Keratinocyte (primary cell): ENCODE measurements around the gene EIF3J. TPM values are rescaled to one million over a fixed set of nuclear protein-coding genes. Genes with fewer than 3 reads are reported as not detected.

Source experiments
- DNase-seq: peaks from one replicate; pipeline ENCODE4 v3.0.0-alpha.2; 2011; ENCODE audit warnings: low read depth, missing footprints, low spot score
- FAIRE-seq: peaks from 2 replicates; lab custom pipeline; 2011; peaks lifted over from hg19 to GRCh38; lab: Jason Lieb, UNC
- H2AFZ ChIP-seq: 2 replicates; pipeline ENCODE4 v1.6.0; 2012; ENCODE audit warnings: low read length, control low read depth, inconsistent platforms; ENCODE audit not compliant: control insufficient read depth
- H3K27ac ChIP-seq: 2 replicates; pipeline ENCODE4 v1.5.1; 2011; ENCODE audit warnings: low read length; ENCODE audit not compliant: control insufficient read depth, insufficient read depth
- H3K27me3 ChIP-seq: 3 replicates; pipeline ENCODE4 v1.6.0; 2011; ENCODE audit warnings: low read length; ENCODE audit not compliant: control insufficient read depth, insufficient read depth; ENCODE audit errors: extremely low read depth
- H3K36me3 ChIP-seq, 2 experiments: 2 replicates in 1 of 2; 3 replicates in 1 of 2; pipeline ENCODE4 v1.5.1; 2011; ENCODE audit warnings: low read length in 2 of 2, mild to moderate bottlenecking in 1 of 2; ENCODE audit not compliant: control insufficient read depth in 2 of 2, insufficient read depth in 2 of 2; ENCODE audit errors: extremely low read depth in 1 of 2
- H3K4me1 ChIP-seq: 3 replicates; pipeline ENCODE4 v1.5.1; 2011; ENCODE audit warnings: low read length; ENCODE audit not compliant: control insufficient read depth, insufficient read depth; ENCODE audit errors: extremely low read depth
- H3K4me2 ChIP-seq: 3 replicates; pipeline ENCODE4 v1.6.0; 2011; ENCODE audit warnings: low read depth, low read length; ENCODE audit not compliant: control insufficient read depth, insufficient read depth; ENCODE audit errors: extremely low read depth
- H3K4me3 ChIP-seq, 3 experiments: fragments of 200-600 bp in 1 of 3; sonication (generic) in 1 of 3; 2 replicates in 2 of 3; 3 replicates in 1 of 3; pipeline ENCODE4 v1.5.1; 2011 to 2016; ENCODE audit warnings: low read length in 3 of 3, mild to moderate bottlenecking in 3 of 3, control low read depth in 2 of 3, inconsistent platforms in 1 of 3, low read depth in 1 of 3, mixed read lengths in 1 of 3, mixed run types in 1 of 3, moderate library complexity in 1 of 3; ENCODE audit not compliant: control insufficient read depth in 2 of 3, insufficient read depth in 2 of 3; ENCODE audit errors: extremely low read depth in 1 of 3
- H3K79me2 ChIP-seq: 2 replicates; pipeline ENCODE4 v1.6.0; 2012; ENCODE audit warnings: low read length; ENCODE audit not compliant: control insufficient read depth, insufficient read depth
- H3K9ac ChIP-seq: 3 replicates; pipeline ENCODE4 v1.6.0; 2011; ENCODE audit warnings: low read length; ENCODE audit not compliant: control insufficient read depth, insufficient read depth; ENCODE audit errors: extremely low read depth
- H3K9me1 ChIP-seq: 3 replicates; pipeline ENCODE4 v1.6.0; 2011; ENCODE audit warnings: low read length; ENCODE audit not compliant: control insufficient read depth, insufficient read depth; ENCODE audit errors: extremely low read depth
- H3K9me3 ChIP-seq: 2 replicates; pipeline ENCODE4 v1.5.1; 2012; ENCODE audit warnings: low read depth, low read length; ENCODE audit not compliant: control insufficient read depth
- H4K20me1 ChIP-seq: 3 replicates; pipeline ENCODE4 v1.6.0; 2011; ENCODE audit warnings: low read length; ENCODE audit not compliant: control insufficient read depth, insufficient read depth; ENCODE audit errors: extremely low read depth
- CTCF ChIP-seq, 3 experiments: IDR thresholded peaks in 1 of 3; conservative IDR thresholded peaks in 1 of 3; optimal IDR thresholded peaks in 1 of 3; 2 replicates in 2 of 3; 3 replicates in 1 of 3; pipeline versions ENCODE3 to v1.5.1; 2011; ENCODE audit warnings: low read length in 3 of 3, mild to moderate bottlenecking in 3 of 3, moderate library complexity in 2 of 3, control low read depth in 1 of 3, inconsistent platforms in 1 of 3; ENCODE audit not compliant: insufficient read depth in 2 of 3; ENCODE audit errors: extremely low read depth in 1 of 3
- EZH2 ChIP-seq: IDR thresholded peaks from one replicate; pipeline ENCODE4 v1.6.1; 2012; ENCODE audit warnings: inconsistent platforms, mild to moderate bottlenecking, low read length, moderate library complexity
- dilution Hi-C: fragments of 300-500 bp; cut with MboI; formaldehyde crosslinking; loops from one replicate; pipeline ENCODE4 v1.7.0; 2020; ENCODE audit warnings: low sequenced_read_pairs; ENCODE audit not compliant: extremely low pct_ligation_motif_present
- polyA plus RNA-seq, 5 experiments: library from polyadenylated mRNA; depleted of rRNA in 3 of 5; stranded (reverse) in 3 of 5; stranded (forward) in 1 of 5; unstranded in 1 of 5; fragments of >200 nt; gene quantifications; 1 replicate in 1 of 5; 2 replicates in 3 of 5; 3 replicates in 1 of 5; pipeline versions ENCODE4 v1.2.1 to v1.2.3, GENCODE V29; 2011 to 2012; ENCODE audit warnings: missing spikeins in 2 of 5, low read depth in 1 of 5, low replicate concordance in 1 of 5

EIF3J gene
- polyA plus RNA-seq, 1 donor (not counting 4 experiments of a cell fraction or from before 2014, with no cell fraction given), result 99.4 TPM

GRCh38 chr15:44492672-44493071, 44.3 kb upstream of the EIF3J start:
- Histone ChIP-seq H3K9me1 (no peaks in the 10 kb centered on the region), H3K4me3 (no peak overlapping the region), H3K4me1 (peaks cover 9% of the 10 kb centered on the region), H2AFZ (no peak overlapping the region), H3K27me3 (no peaks in the 10 kb centered on the region), H4K20me1 (no peaks in the 10 kb centered on the region), H3K9me3 (no peaks in the 10 kb centered on the region), H3K27ac (no peak overlapping the region), H3K36me3 (peaks cover 0 to 2% of the 10 kb centered on the region in 2 experiments), H3K9ac (no peak overlapping the region), H3K79me2 (no peaks in the 10 kb centered on the region), H3K4me2 (no peak overlapping the region)
- TF ChIP-seq EZH2 (no peak), CTCF (optimal IDR thresholded peaks at IDR 0.05 in 1 of 3, IDR thresholded peaks at IDR 0.05 in 1 of 3, conservative IDR thresholded peaks at IDR 0.05 in 1 of 3; ENCODE audit: extremely low read depth in 1 of 3, insufficient read depth in 2 of 3, low read length in 3 of 3) (no peak)
- no peak for DNase-seq
- dilution Hi-C loops, result no loop called here
- FAIRE-seq, result no peak

- dilution Hi-C loops, result no loop called here
- H3K4me3 ChIP-seq, result no peak overlapping the region
- H3K4me2 ChIP-seq, result no peak overlapping the region
- no peaks in the 10 kb centered on the region for H3K27me3 ChIP-seq
- no peaks in the 10 kb centered on the region for H3K9me3 ChIP-seq
- TF ChIP-seq EZH2 (no peak), CTCF (optimal IDR thresholded peaks at IDR 0.05 in 1 of 3, IDR thresholded peaks at IDR 0.05 in 1 of 3, conservative IDR thresholded peaks at IDR 0.05 in 1 of 3; ENCODE audit: extremely low read depth in 1 of 3, insufficient read depth in 2 of 3, low read length in 3 of 3) (no peak)
- H3K9ac ChIP-seq, result no peak overlapping the region
- no peaks in the 10 kb centered on the region for H3K9me1 ChIP-seq
- no peaks in the 10 kb centered on the region for H3K79me2 ChIP-seq
- H4K20me1 ChIP-seq, result no peaks in the 10 kb centered on the region
- no peak overlapping the region for H2AFZ ChIP-seq
- H3K4me1 ChIP-seq, result no peaks in the 10 kb centered on the region
- H3K36me3 ChIP-seq, result peaks cover 0 to 2% of the 10 kb centered on the region in 2 experiments
- DNase-seq, result no peak
- H3K27ac ChIP-seq, result no peak overlapping the region
- FAIRE-seq, result no peak
These were observed 41.4 kb upstream of the EIF3J start for GRCh38 chr15:44495562-44495961.
